ENCODE results near the gene SBF2.

DNA sequence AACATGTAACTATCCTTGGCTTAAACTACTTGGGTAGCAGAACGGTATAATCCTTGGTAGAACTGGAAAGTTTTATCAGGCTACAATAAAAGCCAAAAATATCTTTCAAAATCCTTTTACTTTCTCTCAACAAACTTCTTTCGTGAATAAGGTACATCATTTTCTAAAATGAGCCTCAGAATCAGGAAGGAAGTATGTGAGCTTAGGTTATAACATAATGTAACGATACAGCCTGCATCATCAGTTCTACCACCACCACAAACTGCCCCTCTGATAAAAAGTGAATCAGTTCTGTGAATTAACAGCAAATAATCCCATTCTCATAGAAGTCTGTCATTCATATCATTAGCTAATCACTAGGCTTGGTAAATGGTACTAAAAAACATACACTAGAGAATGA lies 244.3 kb downstream of the SBF2 start:
- TF ChIP-seq, protein P1, sequence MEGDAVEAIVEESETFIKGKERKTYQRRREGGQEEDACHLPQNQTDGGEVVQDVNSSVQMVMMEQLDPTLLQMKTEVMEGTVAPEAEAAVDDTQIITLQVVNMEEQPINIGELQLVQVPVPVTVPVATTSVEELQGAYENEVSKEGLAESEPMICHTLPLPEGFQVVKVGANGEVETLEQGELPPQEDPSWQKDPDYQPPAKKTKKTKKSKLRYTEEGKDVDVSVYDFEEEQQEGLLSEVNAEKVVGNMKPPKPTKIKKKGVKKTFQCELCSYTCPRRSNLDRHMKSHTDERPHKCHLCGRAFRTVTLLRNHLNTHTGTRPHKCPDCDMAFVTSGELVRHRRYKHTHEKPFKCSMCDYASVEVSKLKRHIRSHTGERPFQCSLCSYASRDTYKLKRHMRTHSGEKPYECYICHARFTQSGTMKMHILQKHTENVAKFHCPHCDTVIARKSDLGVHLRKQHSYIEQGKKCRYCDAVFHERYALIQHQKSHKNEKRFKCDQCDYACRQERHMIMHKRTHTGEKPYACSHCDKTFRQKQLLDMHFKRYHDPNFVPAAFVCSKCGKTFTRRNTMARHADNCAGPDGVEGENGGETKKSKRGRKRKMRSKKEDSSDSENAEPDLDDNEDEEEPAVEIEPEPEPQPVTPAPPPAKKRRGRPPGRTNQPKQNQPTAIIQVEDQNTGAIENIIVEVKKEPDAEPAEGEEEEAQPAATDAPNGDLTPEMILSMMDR (IDR thresholded peaks at IDR 0.05) = no peak
- no peak for TF ChIP-seq EZH2 (IDR thresholded peaks at IDR 0.05; ENCODE audit: borderline replicate concordance, insufficient read depth, low read depth, low read length, poor library complexity, severe bottlenecking)

Measured in B cell (primary cell).